A549 (cell line): Measurements from ENCODE around the gene NCOA6.

ENCODE experiments used
- CHD2 ChIP-seq: fragments of 150-350 bp; IDR thresholded peaks from 2 replicates; pipeline ENCODE4 v1.6.1; 2014; ENCODE audit warnings: low read length; ENCODE audit not compliant: partially characterized antibody
- POLR2A ChIP-seq: IDR thresholded peaks from 2 replicates; pipeline ENCODE4 v1.6.1; 2012; ENCODE audit warnings: mild to moderate bottlenecking, low read length
- POLR2AphosphoS2 ChIP-seq: conservative IDR thresholded peaks from 2 replicates; pipeline ENCODE4 v1.6.1; 2012; ENCODE audit warnings: low read length, improper control_type of control experiment, inconsistent platforms
- RAD21 ChIP-seq, 2 experiments: fragments of >200 bp in 1 of 2; sonication (Bioruptor Twin) in 1 of 2; formaldehyde crosslinking in 1 of 2; IDR thresholded peaks in 1 of 2; conservative IDR thresholded peaks in 1 of 2; 2 replicates in 1 of 2; 3 replicates in 1 of 2; pipeline ENCODE4 v1.6.1; 2012 to 2018; ENCODE audit warnings: inconsistent platforms in 1 of 2
- RARB ChIP-seq: fragments of 250-450 bp; sonication (Bioruptor Pico); IDR thresholded peaks from 2 replicates; pipeline ENCODE4 v1.8.0; 2021; ENCODE audit warnings: mild to moderate bottlenecking, moderate library complexity
- ZNF302 ChIP-seq: fragments of 250-450 bp; sonication (Bioruptor Pico); IDR thresholded peaks from 2 replicates; pipeline ENCODE4 v1.9.0; 2021; ENCODE audit warnings: inconsistent platforms, mild to moderate bottlenecking, moderate library complexity
- TF ChIP-seq, protein P1 (sequence below): fragments of >200 bp; sonication (Bioruptor Twin); formaldehyde crosslinking; IDR thresholded peaks from 3 replicates; pipeline ENCODE4 v1.5.1; 2016
- TF ChIP-seq, protein P2 (sequence below): IDR thresholded peaks from 2 replicates; pipeline ENCODE4 v1.6.1; 2012

DNA sequence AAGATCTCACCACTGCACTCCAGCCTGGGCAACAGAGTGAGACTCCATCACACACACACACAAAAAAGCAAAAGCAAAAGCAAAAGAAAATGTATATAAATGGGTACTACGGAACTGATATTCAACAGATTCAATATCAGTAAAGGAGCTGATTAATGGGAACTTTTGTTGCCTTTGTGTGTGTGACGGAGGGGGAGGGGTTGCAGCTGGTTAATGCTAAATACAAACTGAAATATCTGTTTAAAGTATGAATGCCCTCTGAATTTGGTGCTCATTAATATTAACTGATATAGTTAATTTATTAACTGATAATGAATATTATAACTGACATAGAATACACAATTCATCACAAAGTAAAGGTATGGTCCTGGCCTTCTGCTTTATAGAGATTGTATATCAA lies 8.4 kb downstream of the NCOA6 start:
- TF ChIP-seq, protein P1, sequence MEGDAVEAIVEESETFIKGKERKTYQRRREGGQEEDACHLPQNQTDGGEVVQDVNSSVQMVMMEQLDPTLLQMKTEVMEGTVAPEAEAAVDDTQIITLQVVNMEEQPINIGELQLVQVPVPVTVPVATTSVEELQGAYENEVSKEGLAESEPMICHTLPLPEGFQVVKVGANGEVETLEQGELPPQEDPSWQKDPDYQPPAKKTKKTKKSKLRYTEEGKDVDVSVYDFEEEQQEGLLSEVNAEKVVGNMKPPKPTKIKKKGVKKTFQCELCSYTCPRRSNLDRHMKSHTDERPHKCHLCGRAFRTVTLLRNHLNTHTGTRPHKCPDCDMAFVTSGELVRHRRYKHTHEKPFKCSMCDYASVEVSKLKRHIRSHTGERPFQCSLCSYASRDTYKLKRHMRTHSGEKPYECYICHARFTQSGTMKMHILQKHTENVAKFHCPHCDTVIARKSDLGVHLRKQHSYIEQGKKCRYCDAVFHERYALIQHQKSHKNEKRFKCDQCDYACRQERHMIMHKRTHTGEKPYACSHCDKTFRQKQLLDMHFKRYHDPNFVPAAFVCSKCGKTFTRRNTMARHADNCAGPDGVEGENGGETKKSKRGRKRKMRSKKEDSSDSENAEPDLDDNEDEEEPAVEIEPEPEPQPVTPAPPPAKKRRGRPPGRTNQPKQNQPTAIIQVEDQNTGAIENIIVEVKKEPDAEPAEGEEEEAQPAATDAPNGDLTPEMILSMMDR = no peak
- TF ChIP-seq, protein P2, sequence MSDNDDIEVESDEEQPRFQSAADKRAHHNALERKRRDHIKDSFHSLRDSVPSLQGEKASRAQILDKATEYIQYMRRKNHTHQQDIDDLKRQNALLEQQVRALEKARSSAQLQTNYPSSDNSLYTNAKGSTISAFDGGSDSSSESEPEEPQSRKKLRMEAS = no peak
- TF ChIP-seq POLR2A (no peak), ZNF302 (CRISPR knock-in tag) (no peak), RARB (CRISPR knock-in tag) (no peak), CHD2 (no peak), RAD21 (conservative IDR thresholded peaks at IDR 0.05 in 1 of 2, IDR thresholded peaks at IDR 0.05 in 1 of 2) (no peak), POLR2AphosphoS2 (no peak)
